ENCODE results near the gene MTA3.

GRCh38 chr2:42572297-42573081 is 4.1 kb downstream of the MTA3 start:
- TF ChIP-seq, protein P1, sequence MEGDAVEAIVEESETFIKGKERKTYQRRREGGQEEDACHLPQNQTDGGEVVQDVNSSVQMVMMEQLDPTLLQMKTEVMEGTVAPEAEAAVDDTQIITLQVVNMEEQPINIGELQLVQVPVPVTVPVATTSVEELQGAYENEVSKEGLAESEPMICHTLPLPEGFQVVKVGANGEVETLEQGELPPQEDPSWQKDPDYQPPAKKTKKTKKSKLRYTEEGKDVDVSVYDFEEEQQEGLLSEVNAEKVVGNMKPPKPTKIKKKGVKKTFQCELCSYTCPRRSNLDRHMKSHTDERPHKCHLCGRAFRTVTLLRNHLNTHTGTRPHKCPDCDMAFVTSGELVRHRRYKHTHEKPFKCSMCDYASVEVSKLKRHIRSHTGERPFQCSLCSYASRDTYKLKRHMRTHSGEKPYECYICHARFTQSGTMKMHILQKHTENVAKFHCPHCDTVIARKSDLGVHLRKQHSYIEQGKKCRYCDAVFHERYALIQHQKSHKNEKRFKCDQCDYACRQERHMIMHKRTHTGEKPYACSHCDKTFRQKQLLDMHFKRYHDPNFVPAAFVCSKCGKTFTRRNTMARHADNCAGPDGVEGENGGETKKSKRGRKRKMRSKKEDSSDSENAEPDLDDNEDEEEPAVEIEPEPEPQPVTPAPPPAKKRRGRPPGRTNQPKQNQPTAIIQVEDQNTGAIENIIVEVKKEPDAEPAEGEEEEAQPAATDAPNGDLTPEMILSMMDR (IDR thresholded peaks at IDR 0.05; ENCODE audit: insufficient read depth, low read length) = no peak
- TF ChIP-seq, protein P2, sequence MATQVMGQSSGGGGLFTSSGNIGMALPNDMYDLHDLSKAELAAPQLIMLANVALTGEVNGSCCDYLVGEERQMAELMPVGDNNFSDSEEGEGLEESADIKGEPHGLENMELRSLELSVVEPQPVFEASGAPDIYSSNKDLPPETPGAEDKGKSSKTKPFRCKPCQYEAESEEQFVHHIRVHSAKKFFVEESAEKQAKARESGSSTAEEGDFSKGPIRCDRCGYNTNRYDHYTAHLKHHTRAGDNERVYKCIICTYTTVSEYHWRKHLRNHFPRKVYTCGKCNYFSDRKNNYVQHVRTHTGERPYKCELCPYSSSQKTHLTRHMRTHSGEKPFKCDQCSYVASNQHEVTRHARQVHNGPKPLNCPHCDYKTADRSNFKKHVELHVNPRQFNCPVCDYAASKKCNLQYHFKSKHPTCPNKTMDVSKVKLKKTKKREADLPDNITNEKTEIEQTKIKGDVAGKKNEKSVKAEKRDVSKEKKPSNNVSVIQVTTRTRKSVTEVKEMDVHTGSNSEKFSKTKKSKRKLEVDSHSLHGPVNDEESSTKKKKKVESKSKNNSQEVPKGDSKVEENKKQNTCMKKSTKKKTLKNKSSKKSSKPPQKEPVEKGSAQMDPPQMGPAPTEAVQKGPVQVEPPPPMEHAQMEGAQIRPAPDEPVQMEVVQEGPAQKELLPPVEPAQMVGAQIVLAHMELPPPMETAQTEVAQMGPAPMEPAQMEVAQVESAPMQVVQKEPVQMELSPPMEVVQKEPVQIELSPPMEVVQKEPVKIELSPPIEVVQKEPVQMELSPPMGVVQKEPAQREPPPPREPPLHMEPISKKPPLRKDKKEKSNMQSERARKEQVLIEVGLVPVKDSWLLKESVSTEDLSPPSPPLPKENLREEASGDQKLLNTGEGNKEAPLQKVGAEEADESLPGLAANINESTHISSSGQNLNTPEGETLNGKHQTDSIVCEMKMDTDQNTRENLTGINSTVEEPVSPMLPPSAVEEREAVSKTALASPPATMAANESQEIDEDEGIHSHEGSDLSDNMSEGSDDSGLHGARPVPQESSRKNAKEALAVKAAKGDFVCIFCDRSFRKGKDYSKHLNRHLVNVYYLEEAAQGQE (IDR thresholded peaks at IDR 0.05; ENCODE audit: insufficient replicate concordance, low read depth) = no peak
